Neuronal stem cell (in vitro differentiated cells): ENCODE data around the gene MACIR. TPM values are rescaled to one million over a fixed set of nuclear protein-coding genes. Genes with fewer than 3 reads are reported as not detected.

Source experiments
- DNase-seq: peaks from one replicate; pipeline ENCODE4 v3.0.0-alpha.2; 2013; ENCODE audit warnings: low spot score
- H2AFZ ChIP-seq: one replicate; pipeline ENCODE4 v1.6.1; 2013; ENCODE audit warnings: mild to moderate bottlenecking, low read length, inconsistent platforms
- H2AK5ac ChIP-seq: 2 replicates; pipeline ENCODE4 v1.6.1; 2013; ENCODE audit warnings: low read depth, mild to moderate bottlenecking, inconsistent platforms, low read length, moderate library complexity, mixed read lengths
- H2BK120ac ChIP-seq: 2 replicates; pipeline ENCODE4 v1.6.1; 2013; ENCODE audit warnings: low read depth, mild to moderate bottlenecking, inconsistent platforms, low read length, moderate library complexity, mixed read lengths
- H2BK12ac ChIP-seq: one replicate; pipeline ENCODE4 v1.6.1; 2013; ENCODE audit warnings: low read length, inconsistent platforms
- H2BK15ac ChIP-seq: 2 replicates; pipeline ENCODE4 v1.6.1; 2013; ENCODE audit warnings: mild to moderate bottlenecking, low read length, inconsistent platforms, mixed read lengths
- H2BK5ac ChIP-seq: one replicate; pipeline ENCODE4 v1.6.1; 2013; ENCODE audit warnings: inconsistent platforms, mild to moderate bottlenecking, low read length, moderate library complexity
- H3K14ac ChIP-seq: one replicate; pipeline ENCODE4 v1.6.1; 2013; ENCODE audit warnings: low read length, inconsistent platforms
- H3K18ac ChIP-seq: 2 replicates; pipeline ENCODE4 v1.6.1; 2013; ENCODE audit warnings: low read length, inconsistent platforms
- H3K23ac ChIP-seq: 2 replicates; pipeline ENCODE4 v1.6.1; 2013; ENCODE audit warnings: low read depth, mild to moderate bottlenecking, mixed read lengths, low read length, inconsistent platforms; ENCODE audit not compliant: poor library complexity
- H3K27ac ChIP-seq: replicated peaks from 3 replicates; pipeline ENCODE4 v1.5.1; 2013; ENCODE audit warnings: low read length, inconsistent platforms
- H3K27me3 ChIP-seq, 3 experiments: 2 replicates each; pipeline ENCODE4 v1.6.1; 2013; ENCODE audit warnings: low read length in 3 of 3, mild to moderate bottlenecking in 2 of 3, inconsistent platforms in 1 of 3, low read depth in 1 of 3, mixed read lengths in 1 of 3, moderate library complexity in 1 of 3; ENCODE audit not compliant: control insufficient read depth in 3 of 3, insufficient read depth in 3 of 3
- H3K36me3 ChIP-seq, 2 donors: replicated peaks in 1 of 2; 2 replicates each; pipeline ENCODE4 v1.6.1; 2013; ENCODE audit warnings: low read length in 2 of 2; ENCODE audit not compliant: control insufficient read depth in 2 of 2, insufficient read depth in 2 of 2
- H3K4ac ChIP-seq: 2 replicates; pipeline ENCODE4 v1.6.1; 2013; ENCODE audit warnings: inconsistent platforms, mild to moderate bottlenecking, low read length, moderate library complexity
- H3K4me1 ChIP-seq, 2 donors: 1 replicate in 1 of 2; 2 replicates in 1 of 2; pipeline ENCODE4 v1.6.1; 2013; ENCODE audit warnings: low read length in 2 of 2, low read depth in 1 of 2; ENCODE audit not compliant: control insufficient read depth in 2 of 2, insufficient read depth in 1 of 2
- H3K4me2 ChIP-seq: one replicate; pipeline ENCODE4 v1.6.1; 2013; ENCODE audit warnings: mild to moderate bottlenecking, low read length, inconsistent platforms; ENCODE audit not compliant: insufficient read depth, poor library complexity, severe bottlenecking
- H3K4me3 ChIP-seq, 2 donors: 2 replicates each; pipeline ENCODE4 v1.5.1; 2013; ENCODE audit warnings: low read length in 2 of 2, mild to moderate bottlenecking in 2 of 2, inconsistent platforms in 1 of 2, moderate library complexity in 1 of 2
- H3K79me1 ChIP-seq: one replicate; pipeline ENCODE4 v1.6.1; 2013; ENCODE audit warnings: low read depth, mild to moderate bottlenecking, inconsistent platforms, low read length, moderate library complexity
- H3K9ac ChIP-seq: one replicate; pipeline ENCODE4 v1.6.1; 2013; ENCODE audit warnings: mild to moderate bottlenecking, low read depth, low read length, inconsistent platforms; ENCODE audit not compliant: poor library complexity
- H3K9me3 ChIP-seq, 2 donors: replicated peaks in 1 of 2; 2 replicates each; pipeline versions ENCODE3 to v1.6.1; 2013; ENCODE audit warnings: low read length in 2 of 2, mild to moderate bottlenecking in 2 of 2, inconsistent platforms in 1 of 2, low read depth in 1 of 2, mixed read lengths in 1 of 2, moderate library complexity in 1 of 2; ENCODE audit not compliant: control insufficient read depth in 2 of 2, insufficient read depth in 1 of 2
- H4K8ac ChIP-seq: one replicate; pipeline ENCODE4 v1.6.1; 2013; ENCODE audit warnings: low read depth, mild to moderate bottlenecking, inconsistent platforms, low read length, moderate library complexity
- H4K91ac ChIP-seq: one replicate; pipeline ENCODE4 v1.6.1; 2013; ENCODE audit warnings: low read length, low read depth, mild to moderate bottlenecking, inconsistent platforms; ENCODE audit not compliant: poor library complexity
- WGBS, 2 donors: extraction: QIAGEN DNeasy Blood & Tissue Kit; methylation state at CpG; one replicate each; pipeline ENCODE4 v1.1.7; 2013; ENCODE audit warnings: missing lambda C conversion rate in 2 of 2, mixed read lengths in 1 of 2; ENCODE audit not compliant: insufficient read length in 2 of 2, insufficient replicate concordance in 1 of 2; ENCODE audit errors: extremely low coverage in 2 of 2; 5-methylcytosine and 5-hydroxymethylcytosine counted together
- polyA plus RNA-seq, 2 experiments: library from polyadenylated mRNA; stranded (reverse); fragments of 200-250 nt; gene quantifications; one replicate each; pipeline ENCODE4 v1.2.3, GENCODE V29; 2013

Gene MACIR, protein sequence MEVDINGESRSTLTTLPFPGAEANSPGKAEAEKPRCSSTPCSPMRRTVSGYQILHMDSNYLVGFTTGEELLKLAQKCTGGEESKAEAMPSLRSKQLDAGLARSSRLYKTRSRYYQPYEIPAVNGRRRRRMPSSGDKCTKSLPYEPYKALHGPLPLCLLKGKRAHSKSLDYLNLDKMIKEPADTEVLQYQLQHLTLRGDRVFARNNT
- polyA plus RNA-seq (2013, experiment 1 of 2): 14.8 TPM
- polyA plus RNA-seq (2013, experiment 2 of 2): 14.6 TPM

GRCh38 chr5:103258368-103258956 lies at the start of gene MACIR:
TSS of gene MACIR (plus strand) at chr5:103258763. CDS start at chr5:103275920, 17,157 bp downstream.
- peak within 1 kb of the TSS; percentile 93 for H3K9ac ChIP-seq
- H2BK15ac ChIP-seq: peak within 1 kb of the TSS; percentile 9
- H3K9me3 ChIP-seq: no peaks in the 10 kb centered on the region
- no peak within 1 kb of the TSS for H4K8ac ChIP-seq
- no peak within 1 kb of the TSS for H3K4ac ChIP-seq
- H3K23ac ChIP-seq: peak within 1 kb of the TSS; percentile 96
- H2BK120ac ChIP-seq: peak within 1 kb of the TSS; percentile 93
- H3K79me1 ChIP-seq: peaks cover 6% of the 10 kb centered on the region
- H2BK5ac ChIP-seq: peak within 1 kb of the TSS; percentile 70
- no peaks in the 10 kb centered on the region for H3K36me3 ChIP-seq
- DNase-seq: peak; percentile 97
- peak within 1 kb of the TSS; percentile 94 for H2BK12ac ChIP-seq
- peak within 1 kb of the TSS; percentile 83 for H3K4me2 ChIP-seq
- H2AFZ ChIP-seq: peak within 1 kb of the TSS; percentile 95
- H3K4me1 ChIP-seq: peaks cover 2 to 11% of the 10 kb centered on the region in 2 donors
- no peaks in the 10 kb centered on the region for H3K27me3 ChIP-seq
- H3K18ac ChIP-seq: peak within 1 kb of the TSS; percentile 98
- peak within 1 kb of the TSS; percentile 93 for H3K27ac ChIP-seq
- no CpG with 5 or more reads among the region's 45 CpGs for WGBS, 2 donors
- H4K91ac ChIP-seq: no peak within 1 kb of the TSS
- peak within 1 kb of the TSS; percentile 84 to 100 for H3K4me3 ChIP-seq
- peak within 1 kb of the TSS; percentile 56 for H2AK5ac ChIP-seq
- peak within 1 kb of the TSS; percentile 89 for H3K14ac ChIP-seq

- Histone ChIP-seq H2AK5ac (no peak overlapping the region), H4K8ac (no peak overlapping the region), H3K27me3 (no peaks in the 10 kb centered on the region), H2BK12ac (no peak overlapping the region), H3K18ac (no peak overlapping the region), H3K4ac (no peak overlapping the region), H3K4me2 (no peak overlapping the region), H3K14ac (no peak overlapping the region), H2BK120ac (no peak overlapping the region), H2BK15ac (no peak overlapping the region), H3K27ac (no peak overlapping the region), H3K9ac (no peak overlapping the region), H2AFZ (no peak overlapping the region), H3K9me3 (no peaks in the 10 kb centered on the region), H2BK5ac (no peak overlapping the region), H3K36me3 (peaks cover 0 to 24% of the 10 kb centered on the region in 2 donors), H3K4me3 (no peak overlapping the region), H3K23ac (no peak overlapping the region), H4K91ac (no peak overlapping the region), H3K79me1 (no peaks in the 10 kb centered on the region), H3K4me1 (no peaks in the 10 kb centered on the region)
- DNase-seq: no peak
Measured at GRCh38 chr5:103209065-103209464, 49.5 kb upstream of the MACIR start.

DNA sequence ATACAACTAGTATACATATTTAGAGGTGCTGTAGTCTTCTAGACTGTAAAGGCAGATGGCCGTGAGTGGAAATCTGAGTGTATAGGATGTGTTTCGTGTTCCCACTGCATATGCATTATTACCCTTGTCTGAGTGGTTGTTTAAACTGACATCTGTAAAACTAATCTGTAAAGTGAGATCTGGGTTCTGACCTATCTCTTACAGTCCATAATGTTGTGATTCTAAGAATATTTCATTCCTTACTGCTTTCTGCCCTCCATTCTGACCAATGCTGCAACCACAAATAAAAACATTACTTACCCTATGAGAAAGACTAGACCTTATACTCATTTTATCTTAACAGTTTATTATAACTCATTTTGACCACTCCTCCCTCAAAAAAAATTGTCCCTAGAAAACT lies 47.6 kb upstream of the MACIR start:
- Histone ChIP-seq H3K14ac (no peak overlapping the region), H2BK15ac (no peak overlapping the region), H3K27me3 (no peaks in the 10 kb centered on the region), H3K27ac (no peak overlapping the region), H3K4me3 (no peak overlapping the region), H3K9ac (no peak overlapping the region), H2BK5ac (no peak overlapping the region), H4K8ac (no peak overlapping the region), H3K4me1 (no peaks in the 10 kb centered on the region), H2AK5ac (no peak overlapping the region), H3K79me1 (no peaks in the 10 kb centered on the region), H2AFZ (no peak overlapping the region), H3K36me3 (peaks cover 0 to 13% of the 10 kb centered on the region in 2 donors), H2BK12ac (no peak overlapping the region), H3K4me2 (no peak overlapping the region), H4K91ac (no peak overlapping the region), H3K18ac (no peak overlapping the region), H3K9me3 (no peaks in the 10 kb centered on the region), H3K4ac (no peak overlapping the region), H3K23ac (no peak overlapping the region), H2BK120ac (no peak overlapping the region)
- no peak for DNase-seq
- WGBS, 2 donors: no CpG with 5 or more reads among the region's 2 CpGs

- Histone ChIP-seq H3K14ac (no peak overlapping the region), H4K8ac (no peak overlapping the region), H2BK15ac (no peak overlapping the region), H3K79me1 (no peaks in the 10 kb centered on the region), H2BK5ac (no peak overlapping the region), H3K9me3 (no peaks in the 10 kb centered on the region), H3K9ac (no peak overlapping the region), H3K23ac (no peak overlapping the region), H3K27ac (no peak overlapping the region), H2AK5ac (no peak overlapping the region), H2AFZ (no peak overlapping the region), H3K4ac (no peak overlapping the region), H3K4me3 (no peak overlapping the region), H3K4me1 (no peaks in the 10 kb centered on the region), H2BK12ac (no peak overlapping the region), H2BK120ac (no peak overlapping the region), H3K4me2 (no peak overlapping the region), H3K18ac (no peak overlapping the region), H4K91ac (no peak overlapping the region), H3K36me3 (peaks cover 0 to 5% of the 10 kb centered on the region in 2 donors), H3K27me3 (no peaks in the 10 kb centered on the region)
- WGBS, 2 donors: no CpG with 5 or more reads among the region's 2 CpGs
- no peak for DNase-seq
Measured at GRCh38 chr5:103211576-103212561, 46.7 kb upstream of the MACIR start.
